Right ventricle myocardium inferior (tissue), 1 donor: ENCODE measurements around the gene SERP2. TPM values are rescaled to one million over a fixed set of nuclear protein-coding genes. Genes with fewer than 3 reads are reported as not detected.

ENCODE experiments used
- ATAC-seq: fragments of 200-7000 bp; cut with Tn5 transposase; one replicate; pipeline ENCODE4 v1.9.1; 2020; ENCODE audit warnings: mild to moderate bottlenecking, moderate library complexity
- DNase-seq: peaks from one replicate; pipeline ENCODE4 v3.0.0; 2021; ENCODE audit errors: missing footprints
- intact Hi-C: fragments of 100-400 bp; cut with DNase I; formaldehyde crosslinking; loops from one replicate; pipeline ENCODE4 v1.11.0; 2022
- total RNA-seq: library from RNA; stranded (reverse); fragmentation: NEBNext Ultra II Directional; extraction: Animal tissue kit (Norgen Biotek cat#: 25700); gene quantifications from one replicate; pipeline ENCODE4 v1.2.1, GENCODE V29; 2021
- donor health status: DM: no; HTN: yes; CAD: no; lungs with severe emphysema.

Gene SERP2
- total RNA-seq, 1 donor from 2014 or later = 15.7 TPM

- intact Hi-C loops = loop anchor here (5.0 kb wide), 3 partner anchors 50 to 185 kb away; no protein-coding TSS in a partner anchor
- DNase-seq (no peak), ATAC-seq (peak; percentile 60)
Observed at GRCh38 chr13:44382635-44383145, 9.1 kb downstream of the SERP2 start.

DNA sequence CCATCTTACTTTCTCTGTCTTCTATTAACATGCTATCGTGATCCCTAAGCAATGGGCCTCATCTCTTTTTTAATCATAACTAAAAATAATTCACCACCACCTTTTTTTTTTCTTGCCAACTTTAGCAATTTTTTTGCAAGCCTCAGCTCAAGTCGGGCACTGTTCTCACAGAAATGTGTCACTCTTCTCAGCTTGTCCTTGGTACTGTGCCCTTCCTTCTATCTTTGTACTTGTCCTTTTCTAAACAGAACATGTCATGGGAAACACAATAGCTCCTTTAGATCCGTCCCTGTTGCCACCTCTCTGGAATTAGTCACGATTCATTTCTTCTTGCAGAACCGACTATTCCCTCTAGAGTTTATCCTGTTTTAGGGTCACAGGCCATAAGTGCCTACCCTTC lies 10.3 kb downstream of the SERP2 start:
- intact Hi-C loops = loop anchor here (5.0 kb wide), 3 partner anchors 48 to 187 kb away; no protein-coding TSS in a partner anchor
- DNase-seq (no peak), ATAC-seq (peak; percentile 62)

DNA sequence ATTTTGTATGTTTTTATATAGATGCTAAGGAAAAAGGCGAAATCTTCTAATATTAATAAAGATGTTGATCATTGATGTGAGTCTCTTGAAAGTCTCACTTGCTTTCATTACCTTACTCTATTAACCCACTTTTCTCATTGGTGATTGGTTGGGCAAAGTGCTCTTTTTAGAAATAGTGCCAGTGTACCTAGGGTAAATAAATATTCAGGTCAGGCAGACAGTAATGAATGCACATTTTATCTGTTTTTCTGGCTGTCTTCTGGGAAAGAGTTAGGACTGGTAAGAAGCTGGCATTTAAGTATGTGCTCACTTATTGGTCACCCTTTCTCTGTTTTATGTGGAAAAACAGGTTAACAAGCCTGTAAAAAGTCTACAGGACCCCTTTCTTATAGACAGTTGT lies 11.2 kb downstream of the SERP2 start:
- DNase-seq = no peak
- ATAC-seq = no peak
- intact Hi-C loops = loop anchor here (5.0 kb wide), 3 partner anchors 48 to 187 kb away; no protein-coding TSS in a partner anchor

DNA sequence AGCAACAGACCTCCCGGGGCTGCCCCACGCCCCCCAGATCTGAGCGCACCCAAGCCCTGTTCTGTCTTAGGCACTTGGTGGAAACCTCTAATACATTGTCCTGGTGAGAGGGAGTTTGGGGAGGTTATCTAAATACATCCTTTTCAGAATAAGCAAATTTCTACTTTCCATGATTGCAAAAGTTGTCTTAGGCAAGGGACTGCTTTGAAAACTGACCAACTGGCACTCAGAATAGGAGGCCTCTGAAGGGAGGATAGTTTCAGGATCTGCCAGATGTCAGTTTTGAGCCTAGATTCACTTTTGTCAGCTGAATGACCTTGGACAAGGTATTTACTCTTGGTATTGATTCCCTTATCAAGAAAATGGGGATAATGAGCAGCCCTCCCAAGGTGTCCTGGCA lies 11.8 kb downstream of the SERP2 start:
- no peak for ATAC-seq
- DNase-seq = no peak
- intact Hi-C loops = no loop called here

DNA sequence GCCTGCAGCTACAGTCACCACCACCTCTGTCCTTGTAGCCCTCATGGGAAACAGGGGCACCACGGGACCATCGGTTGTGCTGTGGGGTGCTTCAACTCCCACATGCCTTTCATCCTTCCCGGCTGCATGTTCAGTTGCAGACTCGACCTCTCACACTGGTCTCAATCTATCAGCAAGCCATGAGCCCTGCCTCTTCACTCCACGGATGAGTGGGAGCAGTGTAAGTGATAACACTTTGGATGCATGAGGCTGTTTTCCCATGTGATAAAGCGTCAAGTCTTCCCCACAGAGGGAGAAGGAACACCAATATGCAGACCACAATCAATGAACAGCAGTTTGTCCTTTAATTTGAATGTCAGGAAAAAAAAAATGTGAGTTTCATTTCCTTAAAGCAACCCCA lies 12.2 kb downstream of the SERP2 start:
- intact Hi-C loops = no loop called here
- DNase-seq = no peak
- no peak for ATAC-seq

DNA sequence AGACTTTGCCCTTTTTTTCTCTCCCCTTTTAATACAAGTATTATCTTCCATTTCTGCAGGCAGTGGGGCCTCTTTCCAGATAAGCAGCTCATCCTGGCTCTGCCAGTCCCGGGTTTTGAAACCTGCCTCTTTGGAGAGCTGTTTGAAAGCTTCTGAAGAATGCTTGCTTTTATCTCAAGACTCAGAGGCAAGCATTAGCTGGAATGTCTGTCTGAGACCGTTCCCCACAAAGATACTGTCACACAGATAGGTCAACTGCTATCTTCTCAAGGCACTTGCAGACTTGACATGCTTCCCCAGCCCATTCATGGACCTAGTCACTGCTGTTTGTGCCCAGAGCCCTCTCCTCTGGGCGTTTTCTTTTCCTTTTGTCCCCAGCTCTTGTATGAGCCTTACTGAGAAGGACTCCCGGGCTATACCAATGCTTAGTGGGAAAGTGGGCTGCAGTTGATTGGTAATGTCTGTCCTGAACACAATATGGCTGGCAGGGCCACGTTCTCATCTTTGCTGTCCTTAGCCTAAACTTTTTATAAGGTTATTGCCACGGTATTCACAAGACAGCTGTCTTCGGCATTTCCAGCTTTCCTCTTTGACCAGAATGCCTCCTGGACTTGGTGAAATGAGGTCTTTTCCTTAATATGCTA lies 13.4 kb downstream of the SERP2 start:
- DNase-seq (no peak), ATAC-seq (no peak)
- intact Hi-C loops = no loop called here

DNA sequence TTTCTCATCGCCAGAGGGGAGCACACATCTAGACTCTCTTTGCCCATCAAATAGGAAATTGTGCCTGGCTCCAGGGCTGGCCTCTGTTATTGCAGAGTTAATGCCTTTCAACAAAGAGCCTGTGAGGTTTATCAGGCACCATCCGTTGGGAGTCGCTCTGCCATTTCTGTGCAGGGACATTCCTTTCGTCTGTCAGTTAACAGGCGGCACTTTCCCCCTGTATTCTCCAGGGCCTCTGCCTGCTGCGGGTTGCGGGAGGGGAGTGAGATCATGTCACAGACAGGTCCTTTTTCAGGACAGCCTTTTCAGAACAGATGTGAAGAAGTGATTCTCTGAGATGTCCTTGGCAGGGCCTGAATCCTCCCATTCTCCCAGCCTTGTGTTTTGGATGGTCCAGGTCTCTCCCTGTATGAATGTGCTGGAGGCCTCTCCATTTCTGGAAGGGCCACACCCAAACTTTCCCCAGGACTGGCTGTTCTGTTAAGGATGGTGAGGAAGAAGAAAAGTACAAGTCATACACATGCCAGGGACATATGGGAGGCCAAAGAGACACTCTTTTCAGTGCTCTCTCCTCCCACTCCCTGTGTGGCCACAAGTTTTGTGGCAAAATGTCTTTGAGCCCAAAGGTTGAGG lies 14.9 kb downstream of the SERP2 start:
- DNase-seq = no peak
- peak; percentile 75 for ATAC-seq

GRCh38 chr13:44389060-44389666 lies 15.5 kb downstream of the SERP2 start:
- no peak for DNase-seq
- intact Hi-C loops = no loop called here
- no peak for ATAC-seq

More for the DNA sequence above, 14.9 kb downstream of the SERP2 start:
- intact Hi-C loops = no loop called here

DNA sequence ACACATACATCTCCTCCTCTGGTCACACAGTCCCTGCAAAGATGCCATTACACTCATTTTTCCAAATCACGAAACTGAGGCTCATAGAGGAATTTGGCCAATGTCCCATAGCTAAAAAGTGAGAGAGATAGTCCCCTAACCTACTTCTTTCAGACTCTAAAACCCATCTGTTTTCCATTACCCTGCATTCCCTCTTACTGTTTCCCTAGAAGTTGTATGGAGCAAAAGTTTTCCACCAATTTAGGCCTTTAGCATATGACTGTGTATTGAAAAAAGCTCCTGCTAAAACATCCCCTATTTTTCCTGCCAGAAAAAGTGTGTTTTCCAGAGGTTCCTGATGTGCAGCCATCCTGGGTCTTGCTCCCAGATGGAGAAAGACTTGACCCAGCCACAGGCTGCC lies 16.3 kb downstream of the SERP2 start:
- intact Hi-C loops = no loop called here
- no peak for DNase-seq
- no peak for ATAC-seq

DNA sequence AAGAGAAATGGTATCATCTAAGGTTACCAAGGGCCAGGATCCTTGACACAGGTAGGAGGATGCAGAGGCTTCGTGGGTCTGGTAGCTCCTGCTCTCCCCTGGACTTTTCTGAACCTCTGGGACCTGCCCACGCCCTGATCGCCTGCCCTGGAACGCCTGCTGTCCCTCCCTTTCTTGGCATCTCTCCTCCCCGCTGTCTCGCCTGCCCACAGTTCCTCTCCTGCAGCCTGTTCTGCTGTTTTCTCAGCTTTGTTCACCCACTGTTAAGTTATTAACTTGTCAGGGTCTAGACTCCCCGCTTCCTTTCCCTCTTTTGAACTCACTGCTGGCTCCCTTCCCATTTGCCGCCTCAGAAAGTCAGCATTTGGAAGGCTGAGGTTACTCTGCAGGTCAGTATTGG lies 19.8 kb downstream of the SERP2 start:
- no peak for DNase-seq
- no peak for ATAC-seq
- intact Hi-C loops = no loop called here

GRCh38 chr13:44394658-44395057 lies 21.0 kb downstream of the SERP2 start:
- ATAC-seq = no peak
- intact Hi-C loops = no loop called here
- no peak for DNase-seq

DNA sequence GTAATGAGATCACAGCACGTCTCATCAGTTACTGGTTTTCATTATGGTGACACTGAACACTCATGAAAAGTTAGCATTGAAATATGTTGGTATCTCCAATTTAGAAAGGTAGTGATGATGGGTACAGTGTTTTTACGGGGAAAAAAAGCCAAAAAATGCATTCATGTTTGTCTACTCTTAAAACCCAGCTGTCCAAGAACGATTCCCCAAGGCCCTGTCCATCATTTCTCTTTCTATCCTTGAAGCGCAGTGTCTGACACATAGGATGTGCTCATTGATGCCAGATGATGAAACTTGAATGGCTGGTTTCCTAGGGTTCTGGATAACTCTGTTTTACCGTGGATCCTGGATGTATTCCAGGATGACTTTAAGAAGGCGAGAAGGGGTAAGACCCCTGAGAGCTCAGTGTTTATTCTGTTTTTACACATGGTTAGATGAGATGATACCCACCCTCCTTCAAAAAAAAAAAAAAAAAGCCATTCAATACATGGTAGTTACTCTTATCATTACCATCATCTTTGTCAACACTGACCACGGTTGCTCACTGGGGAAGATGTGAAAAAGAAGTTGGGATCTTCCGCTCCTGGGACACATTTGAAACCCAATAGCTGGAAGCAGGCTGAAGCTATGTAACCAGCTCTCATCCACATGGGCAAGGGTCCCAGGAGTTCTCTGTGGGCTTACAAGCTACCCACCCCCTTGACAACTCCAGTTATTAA lies 22.5 kb downstream of the SERP2 start:
- intact Hi-C loops = no loop called here
- no peak for DNase-seq
- peak; percentile 12 for ATAC-seq

DNA sequence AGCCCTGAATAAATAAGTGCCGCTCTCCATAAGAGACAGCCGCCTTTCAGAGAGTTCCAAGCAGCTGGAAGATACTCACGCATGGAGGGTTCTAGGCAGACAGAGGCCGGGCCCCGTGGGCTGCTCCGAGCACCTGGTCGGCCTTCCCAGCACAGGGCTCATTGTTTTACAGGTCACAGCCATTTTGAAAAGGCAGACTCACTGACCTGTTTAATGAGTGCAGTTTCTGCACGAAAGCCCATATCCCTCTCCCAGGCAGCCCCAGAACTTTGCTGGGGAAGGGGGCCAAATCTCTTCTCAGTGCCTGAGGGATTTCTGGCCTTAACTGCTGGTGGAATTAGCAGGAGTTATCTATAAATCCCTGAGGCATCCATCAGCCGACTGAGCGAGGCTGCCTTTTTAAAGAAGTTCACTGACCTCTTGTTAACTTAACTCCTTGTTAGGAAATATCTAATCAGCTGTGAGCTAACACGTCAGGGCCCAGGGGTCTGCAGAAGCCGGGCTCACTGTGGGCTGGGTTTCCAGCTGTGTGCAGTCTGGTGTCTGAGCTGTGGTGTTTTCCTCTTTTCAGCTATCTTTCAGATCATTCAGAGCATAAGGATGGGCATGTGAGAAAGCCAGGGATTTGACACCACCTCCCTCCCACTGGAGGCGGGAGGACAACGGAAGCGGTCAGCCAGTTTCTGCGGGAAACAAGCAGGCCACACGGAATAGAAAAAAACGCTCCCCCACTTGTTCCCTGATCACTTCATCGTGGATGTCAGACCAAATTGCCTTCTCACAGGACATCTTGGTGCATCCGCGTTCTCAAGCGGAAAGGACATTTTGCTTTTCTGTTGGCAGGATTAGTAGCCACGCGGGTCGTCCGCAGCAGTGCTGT lies 23.3 kb downstream of the SERP2 start:
- intact Hi-C loops = no loop called here
- ATAC-seq (peak; percentile 88), DNase-seq (no peak)

DNA sequence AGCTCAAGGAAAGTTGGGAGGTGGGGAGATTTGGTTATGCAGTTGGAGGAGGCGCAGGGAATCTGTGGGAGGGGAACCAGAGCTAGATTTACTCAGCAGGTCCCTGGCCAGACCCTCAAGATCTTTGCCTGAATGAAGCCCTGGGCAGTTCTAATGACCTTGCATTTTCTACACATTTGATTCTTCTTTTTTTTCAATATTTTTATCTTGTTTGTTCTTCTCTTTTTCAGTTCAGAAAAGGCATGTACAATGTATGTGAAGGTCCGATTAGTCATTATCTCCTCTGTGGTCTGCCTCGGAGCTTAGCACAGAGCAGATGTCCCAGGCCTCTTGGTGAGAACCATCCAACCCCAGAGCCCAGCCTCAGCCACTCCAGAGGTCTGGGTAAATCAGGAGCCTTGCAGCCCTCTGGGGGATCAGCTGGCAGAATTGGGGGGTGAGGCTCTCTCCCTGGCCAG lies 24.2 kb downstream of the SERP2 start:
- DNase-seq = no peak
- ATAC-seq = no peak
- intact Hi-C loops = no loop called here

DNA sequence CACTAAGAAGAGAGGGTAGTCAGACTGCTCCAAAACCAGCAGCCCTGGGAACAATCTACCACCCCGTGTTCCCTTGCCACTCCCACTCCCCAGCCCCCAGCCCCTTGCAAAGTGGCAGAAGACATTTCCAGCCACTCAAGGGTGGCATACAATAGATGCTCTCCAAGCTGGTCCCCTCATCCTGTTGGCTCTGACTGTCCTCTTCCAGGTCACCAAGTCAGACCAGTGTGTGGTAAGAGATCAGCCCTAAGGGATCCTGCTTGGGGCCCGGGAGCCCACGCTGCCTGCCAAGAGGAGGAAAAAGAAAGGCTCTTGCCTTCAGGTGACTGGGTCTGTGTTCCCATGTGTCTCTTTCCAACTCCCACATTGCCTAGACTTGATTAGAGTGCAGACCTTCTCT lies 25.0 kb downstream of the SERP2 start:
- intact Hi-C loops = no loop called here
- no peak for DNase-seq
- ATAC-seq = no peak

DNA sequence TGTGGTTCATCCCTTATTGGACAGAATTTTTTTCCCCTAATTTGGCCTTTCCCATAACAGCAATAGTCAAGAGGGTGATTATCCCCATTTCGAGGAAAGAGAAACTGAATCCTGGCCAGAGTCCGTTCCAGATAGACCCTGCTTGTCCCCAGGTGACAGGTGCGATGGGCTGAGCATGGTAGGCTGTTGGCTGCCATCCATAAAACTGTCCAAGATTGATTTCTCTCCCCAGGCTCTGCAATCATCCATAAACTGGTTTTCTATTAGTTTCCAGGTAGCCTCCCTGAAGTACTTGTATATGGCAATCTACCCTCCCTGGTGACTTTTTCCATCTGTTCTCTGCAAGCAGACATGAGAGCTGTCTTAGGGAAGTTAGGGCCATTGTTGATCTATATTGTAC lies 25.4 kb downstream of the SERP2 start:
- intact Hi-C loops = no loop called here
- DNase-seq (no peak), ATAC-seq (no peak)

DNA sequence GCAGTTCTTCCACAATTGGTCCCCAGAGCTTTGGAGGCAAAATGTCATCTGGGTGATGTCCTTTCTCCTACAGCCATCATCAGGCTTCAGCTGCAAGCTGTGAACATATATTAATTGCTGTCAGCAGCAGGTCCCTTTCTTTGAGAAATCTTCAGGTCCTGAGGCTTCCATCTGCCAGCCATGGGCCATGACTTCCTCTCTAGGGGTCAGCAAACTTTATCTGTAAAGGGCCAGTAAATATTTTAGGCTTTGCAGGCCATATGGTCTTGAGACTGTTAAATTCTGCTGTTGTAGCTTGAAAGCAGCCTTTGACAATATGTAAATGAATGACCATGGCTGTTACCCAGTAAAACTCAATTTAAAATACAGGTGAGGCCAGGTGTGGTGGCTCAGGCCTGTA lies 27.1 kb downstream of the SERP2 start:
- intact Hi-C loops = no loop called here
- DNase-seq (no peak), ATAC-seq (no peak)

DNA sequence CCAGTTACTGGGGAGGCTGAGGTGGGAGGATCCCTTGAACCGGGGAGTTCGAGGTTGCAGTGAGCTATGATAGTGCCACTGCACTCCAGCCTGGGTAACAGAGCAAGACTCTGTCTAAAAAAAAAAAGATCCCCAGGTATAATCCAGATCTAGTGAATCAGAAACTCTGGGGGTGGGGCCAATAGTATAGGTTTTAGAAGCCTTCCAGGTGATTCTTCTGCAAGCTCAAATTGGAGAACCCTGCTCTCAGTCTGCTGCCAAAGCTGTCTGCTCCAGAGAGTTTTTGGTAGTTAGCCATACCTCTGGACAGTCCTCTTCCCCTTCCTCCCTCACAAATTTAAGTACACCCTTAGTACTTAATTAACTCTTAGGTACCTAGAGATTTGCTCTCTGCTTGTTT lies 28.0 kb downstream of the SERP2 start:
- DNase-seq (no peak), ATAC-seq (no peak)
- intact Hi-C loops = no loop called here
